H9 (cell line): ENCODE data around the gene KICS2. TPM values are rescaled to one million over a fixed set of nuclear protein-coding genes. Genes with fewer than 3 reads are reported as not detected.

Experiments
- DNase-seq: peaks from one replicate; pipeline ENCODE4 v3.0.0-alpha.2; 2017
- H2AFZ ChIP-seq: one replicate; pipeline ENCODE4 v1.6.1; 2013; ENCODE audit warnings: mild to moderate bottlenecking, low read length, control low read depth, moderate library complexity
- H2AK5ac ChIP-seq: 2 replicates; pipeline ENCODE4 v1.6.1; 2013; ENCODE audit warnings: low read length, control low read depth, mixed read lengths; ENCODE audit not compliant: insufficient read length
- H2BK120ac ChIP-seq: one replicate; pipeline ENCODE4 v1.6.1; 2013; ENCODE audit warnings: low read depth, mild to moderate bottlenecking, low read length, control low read depth, inconsistent platforms; ENCODE audit not compliant: poor library complexity, severe bottlenecking
- H2BK12ac ChIP-seq: 2 replicates; pipeline ENCODE4 v1.6.1; 2013; ENCODE audit warnings: low read length, control low read depth, mixed read lengths, low read depth; ENCODE audit not compliant: insufficient read length
- H2BK15ac ChIP-seq: 2 replicates; pipeline ENCODE4 v1.6.1; 2013; ENCODE audit warnings: low read depth, low read length, control low read depth
- H2BK20ac ChIP-seq: one replicate; pipeline ENCODE4 v1.6.1; 2013; ENCODE audit warnings: low read depth, mild to moderate bottlenecking, low read length, control low read depth, inconsistent platforms; ENCODE audit not compliant: poor library complexity, severe bottlenecking
- H2BK5ac ChIP-seq: 2 replicates; pipeline ENCODE4 v1.6.1; 2013; ENCODE audit warnings: low read length, control low read depth, mixed read lengths; ENCODE audit not compliant: insufficient read length
- H3K14ac ChIP-seq: 2 replicates; pipeline ENCODE4 v1.6.1; 2013; ENCODE audit warnings: low read length, control low read depth; ENCODE audit not compliant: insufficient read depth
- H3K18ac ChIP-seq: 2 replicates; pipeline ENCODE4 v1.6.1; 2013; ENCODE audit warnings: low read depth, mild to moderate bottlenecking, mixed read lengths, low read length, control low read depth; ENCODE audit not compliant: insufficient read length
- H3K23ac ChIP-seq: 2 replicates; pipeline ENCODE4 v1.6.1; 2013; ENCODE audit warnings: low read length, control low read depth, mixed read lengths, low read depth; ENCODE audit not compliant: insufficient read length
- H3K23me2 ChIP-seq: 2 replicates; pipeline ENCODE4 v1.6.1; 2013; ENCODE audit warnings: low read depth, mild to moderate bottlenecking, mixed read lengths, low read length, control low read depth; ENCODE audit not compliant: insufficient read length, poor library complexity, severe bottlenecking
- H3K27ac ChIP-seq: 2 replicates; pipeline ENCODE4 v1.5.1; 2013; ENCODE audit warnings: low read length, control low read depth, mixed read lengths, low read depth; ENCODE audit not compliant: insufficient read length
- H3K27me3 ChIP-seq: 2 replicates; pipeline ENCODE4 v1.6.1; 2013; ENCODE audit warnings: low read length, control low read depth, inconsistent platforms; ENCODE audit not compliant: insufficient read depth
- H3K4ac ChIP-seq: 2 replicates; pipeline ENCODE4 v1.6.1; 2013; ENCODE audit warnings: low read depth, mild to moderate bottlenecking, control low read depth, inconsistent platforms, low read length, moderate library complexity
- H3K4me1 ChIP-seq: 2 replicates; pipeline ENCODE4 v1.6.1; 2013; ENCODE audit warnings: low read length, control low read depth, inconsistent platforms; ENCODE audit not compliant: insufficient read depth
- H3K4me2 ChIP-seq: 2 replicates; pipeline ENCODE4 v1.6.1; 2013; ENCODE audit warnings: low read length, control low read depth, mixed read lengths; ENCODE audit not compliant: insufficient read length, insufficient read depth
- H3K56ac ChIP-seq: 2 replicates; pipeline ENCODE4 v1.6.1; 2013; ENCODE audit warnings: low read depth, mild to moderate bottlenecking, mixed read lengths, low read length, control low read depth; ENCODE audit not compliant: insufficient read length
- H3K79me1 ChIP-seq: 2 replicates; pipeline ENCODE4 v1.6.1; 2013; ENCODE audit warnings: low read depth, mild to moderate bottlenecking, moderate library complexity, low read length, control low read depth, inconsistent platforms; ENCODE audit not compliant: insufficient read depth, poor library complexity, severe bottlenecking
- H3K79me2 ChIP-seq: 2 replicates; pipeline ENCODE4 v1.6.1; 2013; ENCODE audit warnings: low read length, control low read depth, inconsistent platforms; ENCODE audit not compliant: insufficient read depth
- H3K9ac ChIP-seq: 2 replicates; pipeline ENCODE4 v1.6.1; 2013; ENCODE audit warnings: low read length, control low read depth, mixed read lengths; ENCODE audit not compliant: insufficient read length; ENCODE audit errors: extremely low read depth
- H3K9me3 ChIP-seq: one replicate; pipeline ENCODE4 v1.6.1; 2013; ENCODE audit warnings: low read depth, low read length, inconsistent platforms; ENCODE audit not compliant: control insufficient read depth
- H3T11ph ChIP-seq: one replicate; pipeline ENCODE4 v1.6.1; 2013; ENCODE audit warnings: mild to moderate bottlenecking, low read length, control low read depth, inconsistent platforms
- H4K20me1 ChIP-seq: one replicate; pipeline ENCODE4 v1.6.1; 2013; ENCODE audit not compliant: control insufficient read depth, insufficient read length, insufficient read depth
- H4K5ac ChIP-seq: 2 replicates; pipeline ENCODE4 v1.6.1; 2013; ENCODE audit warnings: low read depth, mild to moderate bottlenecking, mixed read lengths, low read length, control low read depth; ENCODE audit not compliant: insufficient read length
- H4K8ac ChIP-seq: replicated peaks from 2 replicates; pipeline ENCODE4 v1.6.1; 2013; ENCODE audit warnings: low read length, control low read depth, mixed read lengths, low read depth; ENCODE audit not compliant: insufficient read length
- H4K91ac ChIP-seq: 2 replicates; pipeline ENCODE4 v1.6.1; 2013; ENCODE audit warnings: low read depth, mild to moderate bottlenecking, moderate library complexity, mixed read lengths, low read length, control low read depth; ENCODE audit not compliant: insufficient read length
- H3K27ac Mint-ChIP-seq, 3 experiments: 2 replicates in 2 of 3; 3 replicates in 1 of 3; pipeline ENCODE4 v1.8.0; 2020 to 2021; ENCODE audit warnings: mixed read lengths in 3 of 3, mild to moderate bottlenecking in 1 of 3, moderate library complexity in 1 of 3
- H3K27me3 Mint-ChIP-seq: 2 replicates; pipeline ENCODE4 v1.8.0; 2021; ENCODE audit warnings: low read depth, mild to moderate bottlenecking, moderate library complexity, mixed read lengths
- H3K36me3 Mint-ChIP-seq, 3 experiments: 2 replicates in 2 of 3; 3 replicates in 1 of 3; pipeline ENCODE4 v1.8.0; 2020 to 2021; ENCODE audit warnings: low read depth in 3 of 3, mixed read lengths in 3 of 3; ENCODE audit not compliant: insufficient read depth in 1 of 3
- H3K4me1 Mint-ChIP-seq, 2 experiments: 2 replicates each; pipeline ENCODE4 v1.8.0; 2020; ENCODE audit warnings: mixed read lengths in 2 of 2
- H3K4me3 Mint-ChIP-seq, 2 experiments: 2 replicates in 1 of 2; 3 replicates in 1 of 2; pipeline ENCODE4 v1.8.0; 2020 to 2021; ENCODE audit warnings: mild to moderate bottlenecking in 2 of 2, mixed read lengths in 2 of 2, moderate library complexity in 1 of 2
- H3K9me3 Mint-ChIP-seq, 2 experiments: 2 replicates in 1 of 2; 3 replicates in 1 of 2; pipeline ENCODE4 v1.8.0; 2020; ENCODE audit warnings: mild to moderate bottlenecking in 2 of 2, mixed read lengths in 2 of 2, moderate library complexity in 1 of 2
- WGBS: extraction: QIAGEN DNeasy Blood & Tissue Kit; methylation state at CpG from one replicate; pipeline ENCODE4 v1.1.7; 2013; ENCODE audit warnings: missing lambda C conversion rate, low lambda C conversion rate, mixed read lengths; ENCODE audit not compliant: insufficient read length; ENCODE audit errors: extremely low coverage; 5-methylcytosine and 5-hydroxymethylcytosine counted together
- total RNA-seq: library from RNA; stranded (reverse); gene quantifications from 2 replicates; pipeline ENCODE4 v1.2.1, GENCODE V29; 2021
- TF ChIP-seq, protein P1 (sequence below): fragments of 200-600 bp; sonication (generic); conservative IDR thresholded peaks from 3 replicates; pipeline ENCODE4 v1.8.0; 2021; ENCODE audit warnings: antibody characterized with exemption, mild to moderate bottlenecking

The KICS2 gene
- total RNA-seq, 1 experiment from 2014 or later = 7.3 TPM

DNA sequence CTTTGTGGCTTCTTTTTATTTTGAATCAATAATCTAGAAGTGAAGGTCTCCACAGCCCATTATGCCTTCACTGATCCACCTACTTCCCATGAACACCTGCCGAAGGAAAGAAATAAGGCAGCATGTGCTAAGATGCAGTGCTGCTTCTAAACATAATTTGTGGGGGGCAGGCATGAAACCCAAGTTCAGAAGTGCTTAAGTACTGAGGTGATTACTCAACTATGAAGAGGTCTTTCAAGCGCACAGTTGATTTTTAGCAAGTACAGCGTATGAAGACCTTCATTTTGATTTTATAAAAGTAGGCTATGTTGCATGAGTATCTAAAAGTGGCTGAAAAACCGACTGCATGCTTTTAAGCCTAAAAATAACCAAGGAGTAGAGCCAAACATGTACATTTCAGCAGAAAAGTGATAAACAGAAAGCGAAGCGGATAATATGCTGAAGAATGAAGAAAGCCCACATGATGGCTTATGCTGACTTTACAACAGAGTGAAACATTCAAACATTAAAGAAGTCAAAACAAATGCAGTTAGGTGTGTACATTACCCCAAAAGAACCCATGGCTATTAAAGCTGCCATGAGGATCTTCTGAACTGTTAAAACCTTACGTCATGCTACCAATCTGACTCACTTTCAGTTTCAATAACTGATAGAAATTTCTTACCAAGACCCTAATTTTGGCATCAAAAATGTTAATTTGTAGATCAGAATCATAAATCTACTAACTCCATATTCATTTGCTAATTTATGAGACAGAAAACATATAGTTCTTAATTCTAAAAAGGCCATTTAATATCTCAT, 29.3 kb downstream of the KICS2 start:
- H3K27me3 Mint-ChIP-seq = no peaks in the 10 kb centered on the region
- H2AFZ ChIP-seq = no peak overlapping the region
- no peak overlapping the region for H3K4ac ChIP-seq
- no peak overlapping the region for H3K18ac ChIP-seq
- no peak overlapping the region for H3K27ac ChIP-seq
- H4K8ac ChIP-seq = no peak overlapping the region
- no peak overlapping the region for H3K23ac ChIP-seq
- H2BK120ac ChIP-seq = no peak overlapping the region
- no peak overlapping the region for H3K4me3 Mint-ChIP-seq
- H3K4me1 Mint-ChIP-seq = peaks cover 0 to 3% of the 10 kb centered on the region in 2 experiments; a peak in 1 of 4 replicates
- no peaks in the 10 kb centered on the region for H3K79me2 ChIP-seq
- H3K4me2 ChIP-seq = no peak overlapping the region
- H3K9me3 ChIP-seq = no peaks in the 10 kb centered on the region
- H2AK5ac ChIP-seq = no peak overlapping the region
- WGBS = no CpG with 5 or more reads among the region's 7 CpGs
- no peak overlapping the region for H2BK15ac ChIP-seq
- DNase-seq = no peak
- H2BK12ac ChIP-seq = no peak overlapping the region
- no peak overlapping the region for H3T11ph ChIP-seq
- H2BK5ac ChIP-seq = no peak overlapping the region
- H3K79me1 ChIP-seq = no peaks in the 10 kb centered on the region
- H3K4me1 ChIP-seq = no peaks in the 10 kb centered on the region; the same call in 1 of the 2 replicates
- H3K27ac Mint-ChIP-seq = no peak overlapping the region
- H3K27me3 ChIP-seq = no peaks in the 10 kb centered on the region
- H3K36me3 Mint-ChIP-seq = peaks cover 8 to 28% (median 21%) of the 10 kb centered on the region in 3 experiments; a peak in 6 of 7 replicates
- no peak overlapping the region for H2BK20ac ChIP-seq
- no peak overlapping the region for H3K14ac ChIP-seq
- H3K9ac ChIP-seq = no peak overlapping the region
- no peak overlapping the region for H4K91ac ChIP-seq
- H3K56ac ChIP-seq = no peak overlapping the region
- H3K23me2 ChIP-seq = no peaks in the 10 kb centered on the region
- H3K9me3 Mint-ChIP-seq = no peaks in the 10 kb centered on the region
- H4K5ac ChIP-seq = no peak overlapping the region
- H4K20me1 ChIP-seq = no peaks in the 10 kb centered on the region
- TF ChIP-seq, protein P1, sequence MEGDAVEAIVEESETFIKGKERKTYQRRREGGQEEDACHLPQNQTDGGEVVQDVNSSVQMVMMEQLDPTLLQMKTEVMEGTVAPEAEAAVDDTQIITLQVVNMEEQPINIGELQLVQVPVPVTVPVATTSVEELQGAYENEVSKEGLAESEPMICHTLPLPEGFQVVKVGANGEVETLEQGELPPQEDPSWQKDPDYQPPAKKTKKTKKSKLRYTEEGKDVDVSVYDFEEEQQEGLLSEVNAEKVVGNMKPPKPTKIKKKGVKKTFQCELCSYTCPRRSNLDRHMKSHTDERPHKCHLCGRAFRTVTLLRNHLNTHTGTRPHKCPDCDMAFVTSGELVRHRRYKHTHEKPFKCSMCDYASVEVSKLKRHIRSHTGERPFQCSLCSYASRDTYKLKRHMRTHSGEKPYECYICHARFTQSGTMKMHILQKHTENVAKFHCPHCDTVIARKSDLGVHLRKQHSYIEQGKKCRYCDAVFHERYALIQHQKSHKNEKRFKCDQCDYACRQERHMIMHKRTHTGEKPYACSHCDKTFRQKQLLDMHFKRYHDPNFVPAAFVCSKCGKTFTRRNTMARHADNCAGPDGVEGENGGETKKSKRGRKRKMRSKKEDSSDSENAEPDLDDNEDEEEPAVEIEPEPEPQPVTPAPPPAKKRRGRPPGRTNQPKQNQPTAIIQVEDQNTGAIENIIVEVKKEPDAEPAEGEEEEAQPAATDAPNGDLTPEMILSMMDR = no peak
